Activated CD4-positive, alpha-beta T cell treated with anti-CD3 and anti-CD28 coated beads, Interleukin-2, amount 50 U/mL, for 16 hours (primary cell): ENCODE results near the gene CPEB3.
"Not testable (repeated sequence)": the region's sequence is repeated elsewhere in the genome, so short reads cannot be mapped to it uniquely, and the experiment has no call there.

Source experiments
- DNase-seq: peaks from one replicate; pipeline ENCODE4 v3.0.0-alpha.2; 2020

CPEB3 gene

GRCh38 chr10:92208157-92208720 is 82.6 kb downstream of the CPEB3 start:
- DNase-seq = no peak

- DNase-seq = no peak
These were observed 83.8 kb downstream of the CPEB3 start for GRCh38 chr10:92207061-92207460.

DNA sequence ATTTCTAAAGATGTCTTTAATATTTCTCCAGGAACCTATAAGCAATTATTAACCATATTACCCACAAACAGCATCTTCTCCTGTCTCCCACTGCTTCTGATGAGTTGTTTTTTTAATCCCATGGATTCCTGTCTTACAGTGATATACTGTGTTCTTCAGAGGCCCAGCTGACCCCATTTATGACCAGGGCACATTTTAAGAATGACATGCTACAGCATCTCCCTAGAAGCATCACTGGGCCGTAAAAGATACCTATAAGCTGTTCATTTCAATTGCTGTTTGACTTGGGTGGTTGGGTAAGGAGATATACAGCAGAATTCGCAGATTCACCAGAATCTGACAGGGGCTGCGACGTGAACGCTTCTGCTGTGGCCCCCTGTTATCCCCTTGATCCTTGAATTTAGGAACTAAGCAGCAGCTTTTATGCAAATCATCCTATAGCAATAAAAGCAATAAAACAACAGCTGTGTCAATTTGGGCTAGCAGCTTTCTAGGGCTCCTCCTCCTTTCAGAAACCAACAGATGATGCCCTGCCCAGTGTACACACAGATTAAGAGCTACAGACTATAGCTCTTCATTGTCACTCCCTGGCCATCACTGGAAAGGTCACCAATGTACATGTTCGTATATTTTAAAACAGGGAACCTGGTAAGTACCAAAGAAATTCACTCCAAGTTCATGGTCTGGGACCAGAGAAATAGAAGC is 86.8 kb downstream of the CPEB3 start:
- no peak for DNase-seq

GRCh38 chr10:92202536-92202935 is 88.3 kb downstream of the CPEB3 start:
- DNase-seq = no peak

GRCh38 chr10:92200564-92200963 is 90.3 kb downstream of the CPEB3 start:
- DNase-seq = no peak

GRCh38 chr10:92187101-92187500 is 103.8 kb downstream of the CPEB3 start:
- no peak for DNase-seq

GRCh38 chr10:92184977-92185376 is 105.9 kb downstream of the CPEB3 start:
- no peak for DNase-seq

DNA sequence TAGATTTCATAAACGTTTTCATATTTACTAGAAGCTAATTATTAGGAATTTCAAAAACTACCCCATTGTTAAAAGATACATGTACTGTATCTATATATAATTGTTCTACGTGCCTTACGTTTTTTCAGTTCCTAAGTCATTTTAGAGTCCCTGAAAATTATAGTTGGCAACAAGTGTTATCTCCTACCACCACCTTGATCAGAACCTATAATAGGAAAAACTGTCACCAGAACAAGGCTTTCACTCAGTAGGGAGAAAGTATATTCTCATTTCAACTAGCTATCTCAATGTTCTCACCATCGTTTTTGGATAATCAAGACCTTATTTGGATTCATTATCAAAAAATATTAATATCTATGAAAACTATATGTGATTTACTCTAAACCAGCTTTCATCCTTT is 107.7 kb downstream of the CPEB3 start:
- DNase-seq = no peak

GRCh38 chr10:92181575-92181974 is 109.3 kb downstream of the CPEB3 start:
- no peak for DNase-seq

GRCh38 chr10:92180399-92180798 is 110.5 kb downstream of the CPEB3 start:
- DNase-seq = no peak

DNA sequence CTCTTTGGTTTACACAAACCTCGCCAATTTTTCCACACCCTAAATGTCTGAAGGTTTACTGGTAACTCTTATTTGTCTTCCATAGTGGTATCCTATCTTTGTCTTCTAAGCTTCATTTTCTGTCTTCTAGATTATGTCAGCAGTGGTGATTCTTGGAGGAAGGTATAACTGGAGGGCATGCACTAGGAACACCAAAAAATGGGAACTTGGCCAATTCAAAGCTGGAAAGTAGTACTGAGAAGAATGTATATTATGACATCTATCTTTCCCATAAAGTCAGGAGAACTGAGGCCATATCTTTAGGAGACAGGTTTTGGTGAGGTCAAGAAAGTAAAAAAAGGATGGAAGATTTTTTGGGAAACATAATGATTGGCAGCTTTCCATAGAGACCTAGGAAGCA is 113.3 kb downstream of the CPEB3 start:
- no peak for DNase-seq

DNA sequence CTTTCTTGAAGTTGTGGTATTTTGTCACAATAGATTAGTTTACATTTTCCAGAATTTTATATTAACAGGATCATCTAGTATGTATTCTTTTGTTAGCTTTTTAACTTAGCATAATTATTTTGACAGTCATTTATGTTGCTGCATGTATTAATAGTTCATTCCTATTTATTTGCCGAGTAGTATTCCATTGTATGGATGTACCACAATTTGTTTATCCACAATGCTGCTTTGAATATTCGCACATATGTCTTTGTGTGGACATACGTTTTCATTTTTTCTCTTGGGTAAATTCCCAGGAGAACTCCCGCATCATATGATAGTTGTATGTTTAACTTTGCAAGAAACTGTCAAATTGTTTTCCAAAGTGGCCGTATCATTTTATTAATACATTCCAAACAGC is 115.7 kb downstream of the CPEB3 start:
- no peak for DNase-seq

DNA sequence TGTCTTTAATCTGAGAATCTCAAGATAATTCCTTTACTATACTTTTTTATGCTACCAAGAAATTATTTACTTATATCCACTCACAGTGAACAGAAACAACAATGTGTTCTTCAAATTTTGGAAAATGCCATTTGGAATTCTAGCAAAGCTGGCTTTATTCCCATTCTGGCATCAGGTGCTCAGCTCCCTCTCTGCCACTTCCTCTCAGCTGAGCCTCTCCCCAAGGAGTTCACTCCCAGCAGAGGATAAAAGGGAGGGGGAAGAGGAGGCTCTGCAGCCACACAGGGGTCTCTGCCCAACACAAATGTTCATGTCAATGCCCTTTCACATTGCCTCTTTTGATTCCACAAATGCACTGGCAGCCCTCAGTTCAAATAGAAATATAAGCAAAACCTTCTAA is 116.9 kb downstream of the CPEB3 start:
- no peak for DNase-seq

GRCh38 chr10:92164036-92164696 is 126.7 kb downstream of the CPEB3 start:
- no peak for DNase-seq

DNA sequence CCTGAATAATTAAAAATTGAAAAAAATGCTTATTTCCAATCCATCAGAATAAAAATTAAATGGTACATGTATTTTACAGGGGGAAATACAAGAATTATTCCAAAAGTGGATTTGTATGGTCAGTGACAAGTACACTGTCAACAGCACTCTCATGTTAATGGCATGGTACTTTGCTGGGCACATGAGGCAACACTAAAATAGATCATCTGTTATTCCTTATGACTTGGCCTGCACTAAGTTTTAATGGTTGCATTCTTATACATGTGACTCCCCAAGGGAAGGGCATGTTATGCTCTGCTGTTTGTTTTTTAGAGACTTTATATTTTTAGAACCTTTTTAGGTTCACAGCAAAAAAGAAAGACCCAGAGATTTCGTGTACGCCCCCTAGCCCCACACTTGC is 128.3 kb downstream of the CPEB3 start:
- DNase-seq = no peak

- no peak for DNase-seq
These were observed 133.8 kb downstream of the CPEB3 start for GRCh38 chr10:92156874-92157773.

DNA sequence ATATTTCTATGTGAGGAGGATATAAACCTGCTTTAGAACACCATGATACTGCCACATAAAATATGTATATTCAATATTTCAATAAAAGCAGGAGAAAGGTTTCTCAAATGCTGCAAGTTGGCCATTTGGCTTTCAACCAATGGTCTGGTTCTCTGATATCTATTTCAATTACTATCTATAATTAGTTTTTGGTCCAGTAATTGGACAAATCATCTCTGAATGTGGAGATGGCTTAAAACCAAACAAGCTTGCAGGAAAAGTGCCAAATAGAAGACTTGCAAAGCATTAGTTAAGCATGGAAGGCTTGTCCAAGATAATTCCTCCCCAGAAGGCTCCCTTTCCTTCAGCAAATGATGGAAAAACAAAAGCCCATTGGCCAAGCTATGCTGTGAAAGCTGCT is 140.1 kb downstream of the CPEB3 start:
- DNase-seq = no peak

DNA sequence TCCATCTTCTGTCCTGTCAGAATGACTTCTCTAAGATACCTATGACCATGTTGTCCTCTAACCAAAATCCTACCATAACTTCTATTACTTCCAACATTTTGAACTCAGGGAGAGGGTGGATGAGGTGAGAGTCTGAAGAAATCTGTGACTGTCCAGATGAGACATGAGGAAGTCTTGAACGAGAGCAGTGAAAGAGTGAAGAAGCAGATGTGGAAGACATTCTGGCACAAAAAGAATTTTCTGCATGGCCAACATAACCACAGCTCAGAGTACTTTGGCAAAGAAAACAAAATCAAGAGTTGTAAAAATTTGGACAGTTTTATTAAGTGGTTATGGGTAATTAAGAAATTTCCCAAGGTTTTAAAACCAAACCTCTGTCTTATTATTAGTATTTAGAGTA is 141.6 kb downstream of the CPEB3 start:
- DNase-seq = no peak

DNA sequence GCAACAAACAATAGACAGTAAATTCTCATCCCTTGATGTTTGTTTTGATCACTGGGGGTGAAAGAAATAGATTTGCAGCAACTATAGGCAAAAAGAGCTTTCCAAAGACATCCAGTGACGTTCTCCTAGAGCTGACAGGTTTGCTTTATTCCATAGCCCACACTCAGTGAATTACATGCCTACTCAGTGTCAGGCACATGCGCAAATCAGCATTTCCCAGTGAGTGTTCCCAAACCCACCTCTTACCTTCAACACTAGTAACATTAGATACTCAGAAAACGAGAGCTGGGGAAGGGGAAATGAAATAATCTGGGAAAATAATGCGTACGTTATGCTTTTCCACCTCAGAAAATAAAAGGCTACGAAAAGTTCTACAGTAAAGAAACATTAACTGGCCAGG is 144.1 kb downstream of the CPEB3 start:
- no peak for DNase-seq

- no peak for DNase-seq
These were observed 144.8 kb downstream of the CPEB3 start for GRCh38 chr10:92146107-92146506.

DNA sequence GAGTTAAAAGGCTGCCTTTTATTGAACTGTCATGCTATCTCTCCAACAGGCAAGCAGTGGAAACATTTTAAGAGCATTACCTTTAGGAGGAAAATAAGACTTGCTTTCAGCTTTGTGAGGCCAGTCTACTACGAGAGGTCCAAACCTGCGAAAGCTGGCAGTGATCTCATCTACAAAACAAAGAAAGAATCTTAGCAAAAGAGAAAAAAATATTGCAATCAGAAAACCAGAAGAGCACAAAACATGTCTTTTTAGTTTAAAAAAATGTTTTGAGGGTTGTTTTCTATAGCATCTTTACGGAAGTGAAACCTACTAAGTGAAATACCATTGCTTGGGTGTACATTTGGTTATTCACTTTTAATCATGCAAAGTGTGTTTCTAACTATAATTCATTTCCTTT is 147.9 kb downstream of the CPEB3 start:
- no peak for DNase-seq

DNA sequence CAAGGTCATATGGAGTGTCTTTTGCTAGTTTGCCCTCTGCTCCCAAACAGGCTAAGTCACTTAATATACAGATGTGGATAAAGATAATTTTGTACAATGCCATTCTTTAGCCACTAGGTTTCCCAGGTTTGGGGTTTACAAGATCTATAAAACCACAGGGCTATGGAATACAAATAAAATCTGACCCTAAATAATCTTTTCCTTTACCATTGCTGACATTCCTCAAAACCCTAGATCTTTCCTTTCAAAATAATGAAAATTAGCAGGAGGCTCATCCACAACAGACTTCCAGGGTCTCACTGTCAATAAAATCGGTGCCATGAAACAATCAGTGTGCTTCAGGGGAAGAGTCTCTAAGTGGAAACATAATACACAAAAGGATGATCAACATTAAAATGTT is 148.4 kb downstream of the CPEB3 start:
- DNase-seq = no peak

GRCh38 chr10:92141147-92141546 is 149.7 kb downstream of the CPEB3 start:
- not testable (repeated sequence) for DNase-seq
